Measurements from ENCODE around the gene TRPM2.

DNA sequence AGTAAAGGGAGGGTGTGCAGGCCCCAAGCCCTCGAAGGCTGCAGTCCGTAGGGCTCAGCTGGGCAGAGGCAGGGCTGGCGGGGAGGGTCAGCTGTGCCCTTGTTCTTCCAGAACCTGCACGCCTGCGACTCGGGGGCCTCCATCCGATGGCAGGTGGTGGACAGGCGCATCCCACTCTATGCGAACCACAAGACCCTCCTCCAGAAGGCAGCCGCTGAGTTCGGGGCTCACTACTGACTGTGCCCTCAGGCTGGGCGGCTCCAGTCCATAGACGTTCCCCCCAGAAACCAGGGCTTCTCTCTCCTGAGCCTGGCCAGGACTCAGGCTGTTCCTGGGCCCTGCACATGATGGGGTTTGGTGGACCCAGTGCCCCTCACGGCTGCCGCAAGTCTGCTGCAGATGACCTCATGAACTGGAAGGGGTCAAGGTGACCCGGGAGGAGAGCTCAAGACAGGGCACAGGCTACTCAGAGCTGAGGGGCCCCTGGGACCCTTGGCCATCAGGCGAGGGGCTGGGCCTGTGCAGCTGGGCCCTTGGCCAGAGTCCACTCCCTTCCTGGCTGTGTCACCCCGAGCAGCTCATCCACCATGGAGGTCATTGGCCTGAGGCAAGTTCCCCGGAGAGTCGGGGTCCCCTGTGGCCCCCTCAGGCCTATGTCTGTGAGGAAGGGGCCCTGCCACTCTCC is 88.3 kb downstream of the TRPM2 start:
- no peak for TF ChIP-seq POLR2A (IDR thresholded peaks at IDR 0.05; ENCODE audit: low read length)
- TF ChIP-seq GATA1 (IDR thresholded peaks at IDR 0.05; ENCODE audit: low read depth, low read length), result no peak
